IMR-90 (cell line): ENCODE data around the gene PTPRN2. TPM values are rescaled to one million over a fixed set of nuclear protein-coding genes. Genes with fewer than 3 reads are reported as not detected.

ENCODE experiments used
- ATAC-seq: fragments of 200-7000 bp; cut with Tn5 transposase; 2 replicates; pipeline ENCODE4 v1.9.1; 2020; ENCODE audit warnings: low read depth, mild to moderate bottlenecking, moderate library complexity
- BruUV-seq: library from RNA; stranded (reverse); fragments of 400-500 nt; replicated peaks from 2 replicates; lab custom pipeline; 2021; lab: Mats Ljungman, UMichigan
- CTCF ChIA-PET: fragments of 300-600 bp; formaldehyde crosslinking; extraction: SDS; loops from one replicate; lab custom pipeline; 2021; ENCODE audit warnings: antibody characterized with exemption; lab: Yijun Ruan, JAX
- POLR2A ChIA-PET: fragments of 300-600 bp; sonication (Branson Sonifier 250); formaldehyde crosslinking; loops from one replicate; lab custom pipeline; 2022; ENCODE audit warnings: antibody characterized with exemption; ENCODE audit not compliant: unreplicated experiment; lab: Charles Lee
- DNase-seq: peaks from one replicate; pipeline ENCODE4 v3.0.0; 2013
- H2AFZ ChIP-seq: replicated peaks from 2 replicates; pipeline ENCODE3; 2013; ENCODE audit warnings: low read length, mild to moderate bottlenecking; ENCODE audit not compliant: poor library complexity
- H2AK5ac ChIP-seq: 2 replicates; pipeline ENCODE4 v1.6.1; 2013; ENCODE audit warnings: low read depth, low read length, inconsistent platforms
- H2AK9ac ChIP-seq: replicated peaks from 2 replicates; pipeline ENCODE3; 2013; ENCODE audit warnings: mild to moderate bottlenecking, low read depth, low read length, moderate library complexity; ENCODE audit not compliant: poor library complexity
- H2BK120ac ChIP-seq: 2 replicates; pipeline ENCODE4 v1.6.1; 2013; ENCODE audit warnings: low read depth, low read length, inconsistent platforms
- H2BK15ac ChIP-seq: 3 replicates; pipeline ENCODE4 v1.6.1; 2013; ENCODE audit warnings: low read depth, low read length, inconsistent platforms
- H2BK20ac ChIP-seq: 2 replicates; pipeline ENCODE4 v1.6.1; 2013; ENCODE audit warnings: low read depth, mild to moderate bottlenecking, inconsistent platforms, low read length, moderate library complexity
- H2BK5ac ChIP-seq: 2 replicates; pipeline ENCODE4 v1.6.1; 2013; ENCODE audit warnings: mild to moderate bottlenecking, low read depth, low read length, inconsistent platforms; ENCODE audit not compliant: poor library complexity, severe bottlenecking
- H3K14ac ChIP-seq: replicated peaks from 2 replicates; pipeline ENCODE4 v1.6.1; 2013; ENCODE audit warnings: low read depth, low read length, inconsistent platforms
- H3K18ac ChIP-seq: 2 replicates; pipeline ENCODE4 v1.6.1; 2013; ENCODE audit warnings: low read depth, low read length, control low read depth
- H3K23ac ChIP-seq: 2 replicates; pipeline ENCODE4 v1.6.1; 2013; ENCODE audit warnings: low read depth, low read length, inconsistent platforms
- H3K27ac ChIP-seq: 2 replicates; pipeline ENCODE4 v1.5.1; 2013; ENCODE audit warnings: mild to moderate bottlenecking, control low read depth, low read length; ENCODE audit not compliant: insufficient read depth
- H3K27me3 ChIP-seq: 2 replicates; pipeline ENCODE4 v1.6.1; 2013; ENCODE audit warnings: low read length; ENCODE audit not compliant: control insufficient read depth, insufficient read depth
- H3K36me3 ChIP-seq: 2 replicates; pipeline ENCODE4 v1.6.1; 2013; ENCODE audit warnings: low read length, mixed read lengths; ENCODE audit not compliant: control insufficient read depth, insufficient read depth
- H3K4ac ChIP-seq: 2 replicates; pipeline ENCODE4 v1.6.1; 2013; ENCODE audit warnings: low read depth, low read length, inconsistent platforms
- H3K4me1 ChIP-seq: 2 replicates; pipeline ENCODE4 v1.6.1; 2013; ENCODE audit warnings: low read length, mixed read lengths; ENCODE audit not compliant: control insufficient read depth, insufficient read depth
- H3K4me2 ChIP-seq: 2 replicates; pipeline ENCODE4 v1.6.1; 2013; ENCODE audit warnings: low read depth, mild to moderate bottlenecking, control low read depth, low read length, moderate library complexity
- H3K4me3 ChIP-seq: 2 replicates; pipeline ENCODE4 v1.5.1; 2013; ENCODE audit warnings: low read depth, mild to moderate bottlenecking, control low read depth, low read length, moderate library complexity; ENCODE audit not compliant: insufficient read depth
- H3K56ac ChIP-seq: 2 replicates; pipeline ENCODE4 v1.6.1; 2013; ENCODE audit warnings: low read length, inconsistent platforms; ENCODE audit not compliant: insufficient read depth; ENCODE audit errors: extremely low read depth
- H3K79me1 ChIP-seq, 2 experiments: 2 replicates each; pipeline ENCODE4 v1.6.1; 2013; ENCODE audit warnings: low read length in 2 of 2, inconsistent platforms in 1 of 2, low read depth in 1 of 2
- H3K9ac ChIP-seq: 2 replicates; pipeline ENCODE4 v1.6.1; 2013; ENCODE audit warnings: low read depth, low read length, control low read depth
- H3K9me1 ChIP-seq: 2 replicates; pipeline ENCODE4 v1.6.1; 2013; ENCODE audit warnings: low read length, inconsistent platforms; ENCODE audit not compliant: insufficient read depth
- H3K9me3 ChIP-seq: 2 replicates; pipeline ENCODE4 v1.6.1; 2013; ENCODE audit warnings: low read length; ENCODE audit not compliant: control insufficient read depth, insufficient read depth
- H4K20me1 ChIP-seq: 2 replicates; pipeline ENCODE4 v1.6.1; 2013; ENCODE audit warnings: low read length, inconsistent platforms; ENCODE audit not compliant: insufficient read depth
- H4K5ac ChIP-seq: 2 replicates; pipeline ENCODE4 v1.6.1; 2013; ENCODE audit warnings: mild to moderate bottlenecking, low read depth, low read length, control low read depth
- H4K8ac ChIP-seq, 2 experiments: 2 replicates each; pipeline ENCODE4 v1.6.1; 2013; ENCODE audit warnings: low read depth in 2 of 2, low read length in 2 of 2, control low read depth in 1 of 2, inconsistent platforms in 1 of 2
- H4K91ac ChIP-seq: 2 replicates; pipeline ENCODE4 v1.6.1; 2013; ENCODE audit warnings: low read depth, low read length, inconsistent platforms; ENCODE audit not compliant: insufficient read depth
- BHLHE40 ChIP-seq: fragments of 150-350 bp; IDR thresholded peaks from 2 replicates; pipeline ENCODE4 v1.6.1; 2016; ENCODE audit warnings: mild to moderate bottlenecking, low read depth, low read length
- CEBPB ChIP-seq: IDR thresholded peaks from 2 replicates; pipeline ENCODE4 v1.6.1; 2012; ENCODE audit warnings: low read depth, low read length, improper control_type of control experiment
- CHD1 ChIP-seq: IDR thresholded peaks from 2 replicates; pipeline ENCODE4 v1.6.1; 2012; ENCODE audit warnings: low read depth, low read length, improper control_type of control experiment
- CTCF ChIP-seq: conservative IDR thresholded peaks from 2 replicates; pipeline ENCODE4 v1.5.1; 2012; ENCODE audit warnings: mild to moderate bottlenecking, low read depth, low read length, improper control_type of control experiment
- ELK1 ChIP-seq: fragments of 150-350 bp; IDR thresholded peaks from 2 replicates; pipeline ENCODE4 v1.6.1; 2016; ENCODE audit warnings: low read depth, mild to moderate bottlenecking, low read length, moderate library complexity, borderline replicate concordance
- FOS ChIP-seq: fragments of 150-350 bp; IDR thresholded peaks from 2 replicates; pipeline ENCODE4 v1.6.1; 2016; ENCODE audit warnings: low read depth, low read length
- MAFK ChIP-seq: IDR thresholded peaks from 2 replicates; pipeline ENCODE4 v1.6.1; 2012; ENCODE audit warnings: low read depth, low read length, improper control_type of control experiment
- MAZ ChIP-seq: IDR thresholded peaks from 2 replicates; pipeline ENCODE4 v1.6.1; 2012; ENCODE audit warnings: low read depth, mild to moderate bottlenecking, low read length, improper control_type of control experiment, moderate library complexity, borderline replicate concordance
- MXI1 ChIP-seq: IDR thresholded peaks from 2 replicates; pipeline ENCODE4 v1.6.1; 2012; ENCODE audit warnings: low read depth, mild to moderate bottlenecking, low read length, moderate library complexity, borderline replicate concordance
- NFE2L2 ChIP-seq: fragments of 150-350 bp; IDR thresholded peaks from 2 replicates; pipeline ENCODE4 v1.6.1; 2016; ENCODE audit warnings: low read depth, mild to moderate bottlenecking, low read length
- POLR2A ChIP-seq: IDR thresholded peaks from 2 replicates; pipeline ENCODE4 v1.6.1; 2012; ENCODE audit warnings: mild to moderate bottlenecking, low read depth, low read length
- RAD21 ChIP-seq: IDR thresholded peaks from 2 replicates; pipeline ENCODE4 v1.6.1; 2012; ENCODE audit warnings: low read length, improper control_type of control experiment
- RCOR1 ChIP-seq: IDR thresholded peaks from 2 replicates; pipeline ENCODE4 v1.6.1; 2012; ENCODE audit warnings: mild to moderate bottlenecking, low read length, improper control_type of control experiment; ENCODE audit not compliant: insufficient replicate concordance
- RFX5 ChIP-seq: IDR thresholded peaks from 2 replicates; pipeline ENCODE4 v1.8.0; 2012; ENCODE audit warnings: low read depth, mild to moderate bottlenecking, low read length, moderate library complexity
- SMC3 ChIP-seq: fragments of 150-350 bp; IDR thresholded peaks from 2 replicates; pipeline ENCODE4 v1.6.1; 2016; ENCODE audit warnings: low read depth, mild to moderate bottlenecking, antibody characterized with exemption, low read length, moderate library complexity
- USF2 ChIP-seq: fragments of 150-350 bp; IDR thresholded peaks from 2 replicates; pipeline ENCODE4 v1.6.1; 2017; ENCODE audit warnings: mild to moderate bottlenecking, antibody characterized with exemption, low read length, low read depth
- WGBS, 2 experiments: methylation state at CpG; one replicate each; pipeline versions ENCODE4 v1.1.5 to v1.1.7; 2013; ENCODE audit warnings: missing lambda C conversion rate in 2 of 2; ENCODE audit not compliant: insufficient read length in 1 of 2; ENCODE audit errors: extremely low coverage in 2 of 2; 5-methylcytosine and 5-hydroxymethylcytosine counted together
- dilution Hi-C: fragments of 300-500 bp; cut with HindIII; formaldehyde crosslinking; loops from one replicate; pipeline ENCODE4 v1.14.3; 2018; ENCODE audit warnings: low sequenced_read_pairs; ENCODE audit not compliant: unreplicated experiment
- in situ Hi-C: fragments of 300-500 bp; cut with MboI; formaldehyde crosslinking; loops from 3 replicates; pipeline ENCODE4 v1.14.3; 2019; ENCODE audit warnings: low sequenced_read_pairs, inconsistent platforms, mixed read lengths
- intact Hi-C: fragments of 100-400 bp; cut with micrococcal nuclease; formaldehyde crosslinking; loops from 2 replicates; pipeline ENCODE4 v1.10.0; 2022
- polyA plus RNA-seq, 3 experiments: library from polyadenylated mRNA; depleted of rRNA; stranded (reverse); fragments of >200 nt; gene quantifications; 2 replicates each; pipeline ENCODE4 v1.2.3, GENCODE V29; 2012; ENCODE audit warnings: low replicate concordance in 1 of 3
- total RNA-seq: library from RNA; depleted of rRNA; stranded (reverse); fragments of >200 nt; gene quantifications from 2 replicates; pipeline ENCODE4 v1.2.3, GENCODE V29; 2012

The PTPRN2 gene
- total and polyA plus RNA-seq, 2 of the 4 experiments (the other 2 are of a cell fraction) = 0.03 TPM; not detected in 1

GRCh38 chr7:157784041-157784835 lies 803.4 kb downstream of the PTPRN2 start:
- intact Hi-C loops = no loop called here
- H3K9me3 ChIP-seq = peaks cover 63% of the 10 kb centered on the region
- H3K18ac ChIP-seq = no peak overlapping the region
- no peak overlapping the region for H3K23ac ChIP-seq
- DNase-seq = no peak
- no peak for ATAC-seq
- H3K4me1 ChIP-seq = no peaks in the 10 kb centered on the region
- no peak for TF ChIP-seq SMC3
- no peak for TF ChIP-seq USF2
- no peak for TF ChIP-seq MXI1
- TF ChIP-seq CTCF = no peak
- no peak for TF ChIP-seq MAFK
- no peak for TF ChIP-seq BHLHE40
- no peak for TF ChIP-seq RCOR1
- no peak for TF ChIP-seq CEBPB
- no peak for TF ChIP-seq CHD1
- no peak for TF ChIP-seq ELK1
- no peak for TF ChIP-seq POLR2A
- TF ChIP-seq NFE2L2 = no peak
- TF ChIP-seq RFX5 = no peak
- TF ChIP-seq FOS = no peak
- TF ChIP-seq MAZ = no peak
- TF ChIP-seq RAD21 = no peak
- POLR2A ChIA-PET = no interaction called here
- no peaks in the 10 kb centered on the region for H3K79me1 ChIP-seq
- 40% methylated on average over 14 of the region's 27 CpGs; no CpG with 5 or more reads in 1 of the 2 experiments for WGBS, 2 experiments
- no peak overlapping the region for H2BK20ac ChIP-seq
- H2BK5ac ChIP-seq = no peak overlapping the region
- H2AK5ac ChIP-seq = no peak overlapping the region
- H3K4ac ChIP-seq = no peak overlapping the region
- no peaks in the 10 kb centered on the region for H4K20me1 ChIP-seq
- H2BK120ac ChIP-seq = no peak overlapping the region
- H3K4me3 ChIP-seq = no peak overlapping the region
- no peak overlapping the region for H2AFZ ChIP-seq
- CTCF ChIA-PET = no interaction called here
- H4K91ac ChIP-seq = no peak overlapping the region
- no peaks in the 10 kb centered on the region for H3K36me3 ChIP-seq
- H3K9ac ChIP-seq = no peak overlapping the region
- H3K9me1 ChIP-seq = no peaks in the 10 kb centered on the region
- H3K14ac ChIP-seq = no peak overlapping the region
- no peak overlapping the region for H4K8ac ChIP-seq
- in situ Hi-C loops = no loop called here
- no TSS peak for BruUV-seq
- no peak overlapping the region for H3K27ac ChIP-seq
- no peak overlapping the region for H3K56ac ChIP-seq
- H2BK15ac ChIP-seq = no peak overlapping the region
- no peak overlapping the region for H2AK9ac ChIP-seq
- H3K4me2 ChIP-seq = no peak overlapping the region
- H3K27me3 ChIP-seq = no peaks in the 10 kb centered on the region
- no peak overlapping the region for H4K5ac ChIP-seq
- dilution Hi-C loops = no loop called here
